ENCODE measurements around the gene MED31. TPM values are rescaled to one million over a fixed set of nuclear protein-coding genes. Genes with fewer than 3 reads are reported as not detected.
A peak's percentile ranks its signal among the peaks of the same experiment; 100 is the strongest.

The MED31 gene
- total and polyA plus RNA-seq, 2 of the 13 experiments (the other 11 are each of a cell fraction or from before 2014, with no cell fraction given) = 19.0 to 20.9 TPM

- TF ChIP-seq ZNF460 (CRISPR knock-in tag; IDR thresholded peaks at IDR 0.05; ENCODE audit: borderline replicate concordance) (no peak), CERS6 (CRISPR knock-in tag; IDR thresholded peaks at IDR 0.05) (no peak), KDM6A (CRISPR knock-in tag; IDR thresholded peaks at IDR 0.05; ENCODE audit: low read depth) (peak; percentile 68), PAWR (CRISPR knock-in tag; IDR thresholded peaks at IDR 0.05; ENCODE audit: borderline replicate concordance) (no peak), TOPORS (CRISPR knock-in tag; IDR thresholded peaks at IDR 0.05) (no peak), KLF6 (CRISPR knock-in tag; IDR thresholded peaks at IDR 0.05) (no peak), KLF11 (CRISPR knock-in tag; IDR thresholded peaks at IDR 0.05) (no peak), XBP1 (CRISPR knock-in tag; IDR thresholded peaks at IDR 0.05) (no peak), ZNF772 (CRISPR knock-in tag; IDR thresholded peaks at IDR 0.05) (0 out of 2 replicates have a peak, but pooled peaks have one; percentile 47), PRMT3 (CRISPR knock-in tag; IDR thresholded peaks at IDR 0.05; ENCODE audit: borderline replicate concordance, low read depth) (no peak), ZNF543 (CRISPR knock-in tag; IDR thresholded peaks at IDR 0.05) (no peak), SMAD9 (CRISPR knock-in tag; IDR thresholded peaks at IDR 0.05) (no peak), ETV5 (CRISPR knock-in tag; IDR thresholded peaks at IDR 0.05; ENCODE audit: borderline replicate concordance) (no peak), THAP8 (CRISPR knock-in tag; IDR thresholded peaks at IDR 0.05; ENCODE audit: borderline replicate concordance) (no peak), ZNF281 (CRISPR knock-in tag; IDR thresholded peaks at IDR 0.05; ENCODE audit: borderline replicate concordance) (no peak; the same call in 1 of the 2 replicates), PITX1 (CRISPR knock-in tag; IDR thresholded peaks at IDR 0.05) (peak; percentile 87), ZNF326 (CRISPR knock-in tag; IDR thresholded peaks at IDR 0.05; ENCODE audit: borderline replicate concordance) (no peak), ZNF12 (CRISPR knock-in tag; IDR thresholded peaks at IDR 0.05) (no peak)
- TF ChIP-seq, protein P1, sequence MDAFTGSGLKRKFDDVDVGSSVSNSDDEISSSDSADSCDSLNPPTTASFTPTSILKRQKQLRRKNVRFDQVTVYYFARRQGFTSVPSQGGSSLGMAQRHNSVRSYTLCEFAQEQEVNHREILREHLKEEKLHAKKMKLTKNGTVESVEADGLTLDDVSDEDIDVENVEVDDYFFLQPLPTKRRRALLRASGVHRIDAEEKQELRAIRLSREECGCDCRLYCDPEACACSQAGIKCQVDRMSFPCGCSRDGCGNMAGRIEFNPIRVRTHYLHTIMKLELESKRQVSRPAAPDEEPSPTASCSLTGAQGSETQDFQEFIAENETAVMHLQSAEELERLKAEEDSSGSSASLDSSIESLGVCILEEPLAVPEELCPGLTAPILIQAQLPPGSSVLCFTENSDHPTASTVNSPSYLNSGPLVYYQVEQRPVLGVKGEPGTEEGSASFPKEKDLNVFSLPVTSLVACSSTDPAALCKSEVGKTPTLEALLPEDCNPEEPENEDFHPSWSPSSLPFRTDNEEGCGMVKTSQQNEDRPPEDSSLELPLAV (CRISPR knock-in tag; conservative IDR thresholded peaks at IDR 0.05; ENCODE audit: low read depth) = no peak
- TF ChIP-seq, protein P2, sequence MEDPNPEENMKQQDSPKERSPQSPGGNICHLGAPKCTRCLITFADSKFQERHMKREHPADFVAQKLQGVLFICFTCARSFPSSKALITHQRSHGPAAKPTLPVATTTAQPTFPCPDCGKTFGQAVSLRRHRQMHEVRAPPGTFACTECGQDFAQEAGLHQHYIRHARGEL (CRISPR knock-in tag; IDR thresholded peaks at IDR 0.05) = no peak
- TF ChIP-seq, protein P3, sequence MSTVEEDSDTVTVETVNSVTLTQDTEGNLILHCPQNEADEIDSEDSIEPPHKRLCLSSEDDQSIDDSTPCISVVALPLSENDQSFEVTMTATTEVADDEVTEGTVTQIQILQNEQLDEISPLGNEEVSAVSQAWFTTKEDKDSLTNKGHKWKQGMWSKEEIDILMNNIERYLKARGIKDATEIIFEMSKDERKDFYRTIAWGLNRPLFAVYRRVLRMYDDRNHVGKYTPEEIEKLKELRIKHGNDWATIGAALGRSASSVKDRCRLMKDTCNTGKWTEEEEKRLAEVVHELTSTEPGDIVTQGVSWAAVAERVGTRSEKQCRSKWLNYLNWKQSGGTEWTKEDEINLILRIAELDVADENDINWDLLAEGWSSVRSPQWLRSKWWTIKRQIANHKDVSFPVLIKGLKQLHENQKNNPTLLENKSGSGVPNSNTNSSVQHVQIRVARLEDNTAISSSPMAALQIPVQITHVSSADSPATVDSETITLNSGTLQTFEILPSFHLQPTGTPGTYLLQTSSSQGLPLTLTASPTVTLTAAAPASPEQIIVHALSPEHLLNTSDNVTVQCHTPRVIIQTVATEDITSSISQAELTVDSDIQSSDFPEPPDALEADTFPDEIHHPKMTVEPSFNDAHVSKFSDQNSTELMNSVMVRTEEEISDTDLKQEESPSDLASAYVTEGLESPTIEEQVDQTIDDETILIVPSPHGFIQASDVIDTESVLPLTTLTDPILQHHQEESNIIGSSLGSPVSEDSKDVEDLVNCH (CRISPR knock-in tag; IDR thresholded peaks at IDR 0.05) = no peak
- TF ChIP-seq, protein P4, sequence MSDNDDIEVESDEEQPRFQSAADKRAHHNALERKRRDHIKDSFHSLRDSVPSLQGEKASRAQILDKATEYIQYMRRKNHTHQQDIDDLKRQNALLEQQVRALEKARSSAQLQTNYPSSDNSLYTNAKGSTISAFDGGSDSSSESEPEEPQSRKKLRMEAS (IDR thresholded peaks at IDR 0.05) = peak; percentile 56; the same call in 1 of the 2 replicates
Observed at GRCh38 chr17:6683081-6683684, 31.8 kb upstream of the MED31 start (continued).

Measured in HepG2 (cell line).